Mucosa of stomach (tissue), 1 donor: ENCODE data around the gene B3GNT7.

Source experiments
- H3K27me3 ChIP-seq: one replicate; pipeline ENCODE4 v1.7.0; 2013; ENCODE audit warnings: mild to moderate bottlenecking, low read length; ENCODE audit not compliant: control insufficient read depth, insufficient read depth
- H3K36me3 ChIP-seq: one replicate; pipeline ENCODE4 v1.7.0; 2013; ENCODE audit warnings: low read length; ENCODE audit not compliant: control insufficient read depth, insufficient read depth
- H3K4me1 ChIP-seq: one replicate; pipeline ENCODE4 v1.7.0; 2013; ENCODE audit warnings: mild to moderate bottlenecking, low read length; ENCODE audit not compliant: control insufficient read depth, insufficient read depth
- H3K4me3 ChIP-seq: one replicate; pipeline ENCODE4 v1.7.0; 2013; ENCODE audit warnings: low read length
- H3K9ac ChIP-seq: one replicate; pipeline ENCODE4 v1.7.0; 2013; ENCODE audit warnings: mild to moderate bottlenecking, low read length, moderate library complexity
- H3K9me3 ChIP-seq: one replicate; pipeline ENCODE4 v1.7.0; 2013; ENCODE audit warnings: mild to moderate bottlenecking, low read length, moderate library complexity; ENCODE audit not compliant: control insufficient read depth
- donor health status: Pancreatic carcinoma.

Gene B3GNT7

GRCh38 chr2:231391981-231392380 is 3.5 kb upstream of the B3GNT7 start:
- Histone ChIP-seq H3K9ac (no peak overlapping the region), H3K9me3 (no peaks in the 10 kb centered on the region), H3K4me3 (no peak overlapping the region), H3K27me3 (peaks cover 6% of the 10 kb centered on the region), H3K4me1 (peaks cover 22% of the 10 kb centered on the region), H3K36me3 (no peaks in the 10 kb centered on the region)

GRCh38 chr2:231392431-231393148 is 2.9 kb upstream of the B3GNT7 start:
- peaks cover 28% of the 10 kb centered on the region for H3K4me1 ChIP-seq
- no peak overlapping the region for H3K9ac ChIP-seq
- H3K4me3 ChIP-seq: no peak overlapping the region
- no peaks in the 10 kb centered on the region for H3K9me3 ChIP-seq
- peaks cover 6% of the 10 kb centered on the region for H3K27me3 ChIP-seq
- H3K36me3 ChIP-seq: no peaks in the 10 kb centered on the region

- H3K4me3 ChIP-seq: no peak overlapping the region
- H3K36me3 ChIP-seq: no peaks in the 10 kb centered on the region
- H3K27me3 ChIP-seq: peaks cover 6% of the 10 kb centered on the region
- no peaks in the 10 kb centered on the region for H3K9me3 ChIP-seq
- peaks cover 26% of the 10 kb centered on the region for H3K4me1 ChIP-seq
- H3K9ac ChIP-seq: no peak overlapping the region
These were observed 2.1 kb upstream of the B3GNT7 start for GRCh38 chr2:231393149-231394131.

GRCh38 chr2:231394211-231395141 is 1.0 kb upstream of the B3GNT7 start:
- H3K9ac ChIP-seq: no peak overlapping the region
- H3K9me3 ChIP-seq: no peaks in the 10 kb centered on the region
- H3K27me3 ChIP-seq: peaks cover 6% of the 10 kb centered on the region
- H3K36me3 ChIP-seq: peaks cover 6% of the 10 kb centered on the region
- H3K4me3 ChIP-seq: no peak overlapping the region
- H3K4me1 ChIP-seq: peaks cover 30% of the 10 kb centered on the region

GRCh38 chr2:231396058-231396821 is 730 bp downstream of the B3GNT7 start:
- Histone ChIP-seq H3K9ac (peak overlapping the region; percentile 84), H3K4me3 (peak overlapping the region; percentile 74), H3K27me3 (peaks cover 6% of the 10 kb centered on the region), H3K9me3 (no peaks in the 10 kb centered on the region), H3K4me1 (peaks cover 42% of the 10 kb centered on the region), H3K36me3 (peaks cover 6% of the 10 kb centered on the region)

- peaks cover 6% of the 10 kb centered on the region for H3K27me3 ChIP-seq
- H3K4me3 ChIP-seq: peak overlapping the region; percentile 74
- peak overlapping the region; percentile 84 for H3K9ac ChIP-seq
- H3K9me3 ChIP-seq: no peaks in the 10 kb centered on the region
- H3K4me1 ChIP-seq: peaks cover 42% of the 10 kb centered on the region
- peaks cover 6% of the 10 kb centered on the region for H3K36me3 ChIP-seq
These were observed 1.8 kb downstream of the B3GNT7 start for GRCh38 chr2:231397011-231397927.

GRCh38 chr2:231397928-231398294 is 2.4 kb downstream of the B3GNT7 start:
- H3K27me3 ChIP-seq: peaks cover 6% of the 10 kb centered on the region
- H3K4me1 ChIP-seq: peaks cover 42% of the 10 kb centered on the region
- no peak overlapping the region for H3K9ac ChIP-seq
- H3K4me3 ChIP-seq: no peak overlapping the region
- no peaks in the 10 kb centered on the region for H3K9me3 ChIP-seq
- H3K36me3 ChIP-seq: peaks cover 6% of the 10 kb centered on the region

GRCh38 chr2:231398585-231398984 is 3.1 kb downstream of the B3GNT7 start:
- Histone ChIP-seq H3K9me3 (no peaks in the 10 kb centered on the region), H3K4me3 (no peak overlapping the region), H3K9ac (no peak overlapping the region), H3K27me3 (peaks cover 6% of the 10 kb centered on the region), H3K4me1 (peaks cover 42% of the 10 kb centered on the region), H3K36me3 (peaks cover 6% of the 10 kb centered on the region)

GRCh38 chr2:231399046-231399852 is 3.7 kb downstream of the B3GNT7 start:
- H3K27me3 ChIP-seq: peaks cover 5% of the 10 kb centered on the region
- H3K4me1 ChIP-seq: peaks cover 42% of the 10 kb centered on the region
- peaks cover 6% of the 10 kb centered on the region for H3K36me3 ChIP-seq
- H3K9ac ChIP-seq: no peak overlapping the region
- no peak overlapping the region for H3K4me3 ChIP-seq
- no peaks in the 10 kb centered on the region for H3K9me3 ChIP-seq
